Aorta (tissue), 5 donors: ENCODE data around the gene NCKIPSD. TPM values are rescaled to one million over a fixed set of nuclear protein-coding genes. Genes with fewer than 3 reads are reported as not detected.
"Not testable (repeated sequence)": the region's sequence is repeated elsewhere in the genome, so short reads cannot be mapped to it uniquely, and the experiment has no call there.

Source experiments
- ATAC-seq: fragments of 200-7000 bp; cut with Tn5 transposase; one replicate; pipeline ENCODE4 v1.9.1; 2022; ENCODE audit warnings: moderate library complexity; ENCODE audit not compliant: low FRiP score
- DNase-seq, 2 donors: peaks; one replicate each; pipeline ENCODE4 v3.0.0-alpha.2; 2020
- H3K27ac ChIP-seq, 2 donors: one replicate each; pipeline ENCODE4 v1.5.1; 2013; ENCODE audit warnings: low read length in 2 of 2, mild to moderate bottlenecking in 2 of 2, moderate library complexity in 2 of 2, control low read depth in 1 of 2, inconsistent platforms in 1 of 2, low read depth in 1 of 2
- H3K27me3 ChIP-seq, 2 donors: one replicate each; pipeline ENCODE4 v1.6.1; 2013; ENCODE audit warnings: control low read depth in 1 of 2, low read length in 1 of 2, mild to moderate bottlenecking in 1 of 2, moderate library complexity in 1 of 2; ENCODE audit not compliant: insufficient read depth in 2 of 2, control insufficient read depth in 1 of 2
- H3K36me3 ChIP-seq, 2 donors: one replicate each; pipeline ENCODE4 v1.6.1; 2013; ENCODE audit warnings: control low read depth in 1 of 2, low read length in 1 of 2, mild to moderate bottlenecking in 1 of 2; ENCODE audit not compliant: insufficient read depth in 2 of 2, control insufficient read depth in 1 of 2
- H3K4me1 ChIP-seq, 2 donors: one replicate each; pipeline ENCODE4 v1.6.1; 2013; ENCODE audit warnings: low read length in 2 of 2, control low read depth in 1 of 2, mild to moderate bottlenecking in 1 of 2, moderate library complexity in 1 of 2; ENCODE audit not compliant: insufficient read depth in 2 of 2, control insufficient read depth in 1 of 2
- H3K4me3 ChIP-seq, 2 donors: one replicate each; pipeline ENCODE4 v1.5.1; 2013; ENCODE audit warnings: low read length in 2 of 2, control low read depth in 1 of 2, mild to moderate bottlenecking in 1 of 2
- H3K9me3 ChIP-seq: one replicate; pipeline ENCODE4 v1.6.1; 2013; ENCODE audit warnings: mild to moderate bottlenecking, low read length; ENCODE audit not compliant: control insufficient read depth
- WGBS, 2 donors: extraction: QIAGEN DNeasy Blood & Tissue Kit; methylation state at CpG; one replicate each; pipeline ENCODE4 v1.1.7; 2013; 5-methylcytosine and 5-hydroxymethylcytosine counted together
- intact Hi-C, 2 donors: fragments of 100-400 bp; cut with DNase I; formaldehyde crosslinking; loops; one replicate each; pipeline versions ENCODE4 v1.14.2 to v1.15.0; 2022
- polyA plus RNA-seq, 2 donors: library from polyadenylated mRNA; stranded (reverse); fragments of 200-250 nt; gene quantifications; one replicate each; pipeline ENCODE4 v1.2.3, GENCODE V29; 2013
- total RNA-seq, 2 donors: library from RNA; stranded (reverse); fragmentation: NEBNext Ultra II Directional; extraction: Animal tissue kit (Norgen Biotek cat#: 25700); gene quantifications; one replicate each; pipeline ENCODE4 v1.2.1, GENCODE V29; 2021
- donor health status: healthy with polysubstance abuse.
- donor health status: Bipolar disorder and iron deficiency.
- donor health status: DM: no; HTN: no; CAD: no.
- donor health status: DM: no; HTN: no; CAD: no.
- donor health status: DM: yes; HTN: yes; CAD: no.

The NCKIPSD gene
- total and polyA plus RNA-seq, 4 donors, result 11.8 to 31.9 (median 27.5) TPM

DNA sequence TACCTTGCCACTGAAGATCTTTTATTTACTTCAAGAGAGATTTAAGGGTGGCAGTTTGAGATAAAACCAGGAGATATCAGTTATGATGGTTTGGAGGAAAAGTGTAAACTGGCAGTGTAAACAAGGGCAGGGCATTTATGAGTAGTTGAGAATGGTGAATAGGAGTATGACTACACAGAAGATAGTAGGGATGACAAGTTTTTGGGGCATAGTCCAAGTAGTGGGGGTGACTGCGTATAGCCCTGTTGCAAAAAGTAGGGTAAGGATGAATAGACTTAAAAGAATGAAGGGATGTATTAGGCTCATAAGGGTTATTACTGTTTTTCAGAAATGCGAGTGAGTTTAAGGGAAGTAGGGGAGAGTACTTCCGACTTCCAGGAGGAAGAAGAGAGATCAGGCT, 37.6 kb upstream of the NCKIPSD start:
- H3K36me3 ChIP-seq, intact Hi-C loops, ATAC-seq, H3K4me3 ChIP-seq, H3K9me3 ChIP-seq, H3K27me3 ChIP-seq, H3K27ac ChIP-seq, DNase-seq, H3K4me1 ChIP-seq: not testable (repeated sequence)
- WGBS, 2 donors, result 76 to 90% methylated on average over 3 of the region's 3 CpGs

DNA sequence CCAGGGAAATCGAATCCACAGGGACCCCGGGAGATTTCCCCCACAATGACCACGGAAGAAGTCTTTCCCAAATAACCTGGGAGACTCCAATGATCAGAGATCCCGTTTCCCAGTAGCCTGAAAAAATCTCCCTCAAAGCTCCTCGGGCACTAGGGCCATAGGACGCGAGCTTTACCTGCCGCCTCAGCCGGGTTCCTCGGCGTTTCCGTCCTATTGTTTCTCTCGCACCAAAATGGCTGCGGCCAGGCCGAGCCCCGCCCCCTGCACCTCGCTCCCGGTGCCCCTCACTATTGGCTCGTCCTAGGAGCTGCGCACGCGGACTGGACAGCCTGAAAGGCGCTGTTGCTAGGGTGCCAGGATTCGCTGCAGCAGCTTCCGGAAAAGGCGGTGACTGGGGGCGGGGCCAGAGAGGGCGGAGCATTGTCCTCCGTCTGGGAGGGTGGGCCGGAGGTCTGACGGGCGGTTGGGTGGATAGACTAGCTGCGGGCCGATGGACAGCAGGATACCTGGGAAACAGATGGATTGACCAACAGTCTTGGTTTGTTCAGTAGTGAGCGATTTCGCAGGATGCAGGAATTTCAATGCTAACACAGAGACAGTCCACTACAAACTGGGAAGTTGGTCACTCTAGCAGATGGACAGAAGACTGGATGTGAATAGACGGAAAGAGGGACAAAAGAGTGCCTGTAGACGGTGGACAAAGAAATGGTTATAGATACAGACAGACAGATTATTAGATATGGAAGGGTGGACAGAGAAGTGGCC, 31.4 kb upstream of the NCKIPSD start, which contains the start of gene IP6K2:
Gene IP6K2 (minus strand): TSS at position 240 of the 765 bp plus-strand sequence. CDS start 21,930 bp downstream, outside the sequence.
- H3K27ac ChIP-seq, result peak within 1 kb of the TSS in 1 of 2 donors; percentile 20
- no peaks in the 10 kb centered on the region for H3K27me3 ChIP-seq
- H3K9me3 ChIP-seq, result no peaks in the 10 kb centered on the region
- peak; percentile 99 to 100 for DNase-seq
- WGBS, 2 donors, result 2% methylated on average over 38 of the region's 38 CpGs
- H3K4me3 ChIP-seq, result peak within 1 kb of the TSS; percentile 62 to 99
- intact Hi-C loops, result no loop called here
- peaks cover 0 to 3% of the 10 kb centered on the region in 2 donors for H3K4me1 ChIP-seq
- ATAC-seq, result peak; percentile 100
- H3K36me3 ChIP-seq, result no peaks in the 10 kb centered on the region

DNA sequence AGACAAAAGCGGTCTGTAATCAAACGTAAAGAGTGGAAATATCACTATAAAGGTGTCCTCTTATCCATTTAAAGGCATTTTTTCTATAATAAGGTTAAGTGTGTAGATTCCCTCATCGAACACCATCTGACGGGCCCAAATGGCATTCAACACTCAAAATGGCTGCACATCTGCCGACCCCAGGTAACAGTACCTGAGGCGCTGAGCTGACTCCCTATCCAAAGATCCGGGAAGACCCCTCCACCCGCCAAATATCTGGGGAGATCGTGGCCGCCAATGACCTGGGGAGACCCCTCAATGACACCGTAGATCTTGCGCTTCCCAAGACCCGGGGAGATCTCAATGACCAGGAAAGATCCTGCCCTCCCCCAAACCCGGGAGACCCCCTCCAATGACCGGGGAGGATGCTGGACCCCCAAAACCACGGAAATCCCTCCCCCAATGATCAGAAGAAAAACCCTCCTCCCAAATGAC, 30.8 kb upstream of the NCKIPSD start:
- no peak for ATAC-seq
- Histone ChIP-seq H3K4me3 (peak overlapping the region; percentile 62 to 99), H3K27ac (no peak overlapping the region), H3K36me3 (no peaks in the 10 kb centered on the region), H3K27me3 (no peaks in the 10 kb centered on the region), H3K4me1 (peaks cover 0 to 3% of the 10 kb centered on the region in 2 donors), H3K9me3 (no peaks in the 10 kb centered on the region)
- intact Hi-C loops, result no loop called here
- no peak for DNase-seq
- WGBS, 2 donors, result 0% methylated on average over 16 of the region's 16 CpGs

DNA sequence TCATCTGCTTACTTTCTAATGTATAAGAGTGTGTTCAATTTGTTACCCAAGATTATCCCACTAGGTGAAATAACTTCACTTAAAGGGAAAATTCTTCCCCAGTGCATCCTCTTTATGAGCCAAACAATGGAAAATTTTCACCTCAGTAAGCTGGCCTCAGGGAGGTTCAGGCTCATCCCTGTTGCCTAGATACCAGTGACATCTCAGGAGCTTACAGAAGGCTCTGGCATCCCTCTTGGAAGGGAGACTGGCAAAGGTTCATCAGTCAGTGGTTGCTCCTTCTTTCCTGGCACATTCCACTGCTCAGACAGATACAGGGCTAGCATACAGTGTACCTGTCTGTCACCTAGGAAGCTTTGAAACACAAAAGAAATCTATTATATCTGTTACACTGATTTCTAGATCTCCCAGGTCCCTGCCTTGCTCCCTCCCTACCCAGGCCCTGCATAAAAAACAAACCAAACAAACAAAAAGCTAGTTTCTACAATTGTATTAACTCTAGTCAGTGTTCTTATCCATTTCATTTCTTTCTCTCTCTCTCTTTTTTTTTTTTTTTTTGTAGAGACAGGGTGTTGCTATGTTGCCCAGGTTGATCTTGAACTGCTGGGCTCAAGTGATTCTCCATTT, 29.6 kb upstream of the NCKIPSD start:
- no peak overlapping the region for H3K27ac ChIP-seq
- H3K9me3 ChIP-seq, result no peaks in the 10 kb centered on the region
- H3K4me3 ChIP-seq, result no peak overlapping the region
- DNase-seq, result no peak
- intact Hi-C loops, result no loop called here
- no peaks in the 10 kb centered on the region for H3K27me3 ChIP-seq
- no peak for ATAC-seq
- peaks cover 0 to 3% of the 10 kb centered on the region in 2 donors for H3K4me1 ChIP-seq
- H3K36me3 ChIP-seq, result no peaks in the 10 kb centered on the region

DNA sequence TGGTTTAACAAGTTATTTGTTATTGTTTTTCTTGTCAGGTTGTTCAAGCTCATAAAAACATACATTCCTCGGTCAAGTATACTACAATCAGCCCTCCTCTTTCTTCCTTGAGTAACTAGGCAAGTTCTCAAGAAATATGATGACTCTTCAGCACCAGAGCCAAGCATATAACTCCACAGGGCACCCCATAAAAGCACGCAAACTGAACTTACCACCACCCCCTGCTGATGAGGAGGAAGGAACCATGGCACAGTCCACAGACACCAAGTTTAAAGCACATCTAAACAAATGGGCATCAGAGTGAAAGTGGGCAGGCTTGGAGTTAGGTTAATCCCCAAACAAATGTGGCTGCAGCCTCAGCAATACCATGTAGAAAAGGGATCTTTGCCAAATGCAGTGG, 26.0 kb upstream of the NCKIPSD start:
- WGBS, 2 donors, result 57 to 62% methylated on average over 2 of the region's 2 CpGs
- no peaks in the 10 kb centered on the region for H3K36me3 ChIP-seq

DNA sequence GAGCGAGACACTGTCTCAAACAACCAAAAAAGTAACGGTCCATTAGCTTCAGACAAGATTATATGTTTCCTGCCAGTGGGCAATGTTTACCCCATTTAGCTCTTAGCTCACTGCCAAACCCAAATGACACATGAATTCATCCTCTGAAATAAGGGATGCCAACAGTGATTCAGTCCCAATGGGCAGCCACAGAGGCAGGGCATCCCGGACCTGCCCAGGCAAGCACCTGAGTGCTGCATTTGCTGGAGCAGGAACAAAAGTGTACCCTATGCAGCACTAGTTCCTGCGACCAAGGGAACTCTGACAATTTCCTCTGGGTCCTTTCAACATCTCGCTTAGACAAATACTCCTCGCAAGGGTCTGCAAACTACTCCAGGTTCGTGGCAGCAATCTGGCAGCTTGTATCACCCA, 23.3 kb upstream of the NCKIPSD start:
- no peaks in the 10 kb centered on the region for H3K27me3 ChIP-seq
- ATAC-seq, result no peak
- H3K4me1 ChIP-seq, result no peaks in the 10 kb centered on the region

More for the DNA sequence above, 26.0 kb upstream of the NCKIPSD start:
- intact Hi-C loops, result no loop called here
- no peaks in the 10 kb centered on the region for H3K27me3 ChIP-seq
- H3K4me3 ChIP-seq, result no peak overlapping the region
- H3K4me1 ChIP-seq, result peaks cover 0 to 3% of the 10 kb centered on the region in 2 donors
- no peak overlapping the region for H3K27ac ChIP-seq
- ATAC-seq (no peak), DNase-seq (no peak)
- H3K9me3 ChIP-seq, result no peaks in the 10 kb centered on the region

DNA sequence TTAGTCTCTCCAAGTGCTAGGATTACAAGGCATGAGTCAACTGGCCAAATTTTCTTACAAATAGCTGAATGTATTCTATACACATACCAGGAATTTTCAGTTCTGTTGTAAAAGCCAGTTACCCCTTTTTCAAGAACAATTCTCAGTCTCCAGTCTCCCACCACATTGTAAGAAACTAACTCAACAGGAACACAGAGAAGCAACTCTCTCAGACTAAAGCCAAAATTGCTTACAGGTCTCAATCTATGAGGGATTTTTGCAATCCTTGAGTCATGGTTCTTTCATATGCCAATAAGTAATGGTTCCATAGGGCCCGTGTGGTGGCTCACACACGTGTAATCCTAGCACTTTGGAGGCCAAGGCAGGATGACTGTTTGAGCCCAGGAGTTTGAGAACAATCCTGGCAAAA, 22.8 kb upstream of the NCKIPSD start:
- H3K36me3 ChIP-seq, result no peaks in the 10 kb centered on the region
- peak overlapping the region in 1 of 2 donors; percentile 32 for H3K27ac ChIP-seq
- ATAC-seq (no peak), DNase-seq (no peak)
- intact Hi-C loops, result no loop called here
- no peaks in the 10 kb centered on the region for H3K9me3 ChIP-seq
- no peaks in the 10 kb centered on the region for H3K4me1 ChIP-seq
- H3K27me3 ChIP-seq, result no peaks in the 10 kb centered on the region
- H3K4me3 ChIP-seq, result no peak overlapping the region
- 29 to 34% methylated on average over 2 of the region's 2 CpGs for WGBS, 2 donors

More for the DNA sequence above, 23.3 kb upstream of the NCKIPSD start:
- Histone ChIP-seq H3K36me3 (no peaks in the 10 kb centered on the region), H3K27ac (peak overlapping the region in 1 of 2 donors; percentile 32), H3K9me3 (no peaks in the 10 kb centered on the region), H3K4me3 (no peak overlapping the region)
- WGBS, 2 donors, result 51 to 53% methylated on average over 7 of the region's 7 CpGs
- DNase-seq, result no peak
- intact Hi-C loops, result no loop called here

DNA sequence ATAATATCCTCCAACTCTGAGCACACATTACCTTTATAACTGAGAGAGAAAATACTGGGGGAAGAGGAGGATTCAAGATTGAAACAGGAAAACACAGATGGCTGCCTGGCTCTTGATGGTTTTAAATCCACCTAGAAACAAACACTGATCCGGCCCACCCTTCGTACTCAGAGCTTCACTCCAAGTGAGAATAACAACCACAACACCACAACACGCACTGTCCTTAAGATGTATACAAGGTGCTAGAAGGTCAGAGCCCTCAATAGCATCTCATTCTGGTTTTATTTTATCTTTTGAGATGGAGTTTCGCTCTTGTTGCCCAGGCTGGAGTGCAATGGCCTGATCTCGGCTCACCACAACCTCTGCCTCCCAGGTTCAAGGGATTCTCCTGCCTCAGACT, 21.4 kb upstream of the NCKIPSD start:
- Histone ChIP-seq H3K4me1 (no peaks in the 10 kb centered on the region), H3K27ac (no peak overlapping the region), H3K27me3 (no peaks in the 10 kb centered on the region), H3K4me3 (no peak overlapping the region), H3K9me3 (no peaks in the 10 kb centered on the region), H3K36me3 (no peaks in the 10 kb centered on the region)
- 84% methylated on average over 5 of the region's 5 CpGs for WGBS, 2 donors
- ATAC-seq, result no peak
- intact Hi-C loops, result no loop called here
- DNase-seq, result no peak
